SJCRH30 (cell line): ENCODE measurements around the gene ARL15. TPM values are rescaled to one million over a fixed set of nuclear protein-coding genes. Genes with fewer than 3 reads are reported as not detected.
A peak's percentile ranks its signal among the peaks of the same experiment; 100 is the strongest.
"Not testable (repeated sequence)": the region's sequence is repeated elsewhere in the genome, so short reads cannot be mapped to it uniquely, and the experiment has no call there.

Experiments
- DNase-seq, 2 experiments: peaks; one replicate each; pipeline ENCODE4 v3.0.0-alpha.2; 2015 to 2020
- H3K27ac ChIP-seq: fragments of 250-450 bp; sonication (Bioruptor Pico); 2 replicates; pipeline ENCODE4 v1.5.1; 2020; ENCODE audit warnings: mild to moderate bottlenecking, moderate library complexity
- H3K27me3 ChIP-seq: fragments of 250-450 bp; sonication (Bioruptor Pico); 2 replicates; pipeline ENCODE4 v1.5.1; 2020; ENCODE audit warnings: mild to moderate bottlenecking, moderate library complexity
- H3K36me3 ChIP-seq: fragments of 250-450 bp; sonication (Bioruptor Pico); 2 replicates; pipeline ENCODE4 v1.5.1; 2020; ENCODE audit warnings: mild to moderate bottlenecking, moderate library complexity
- H3K4me1 ChIP-seq: fragments of 250-450 bp; sonication (Bioruptor Pico); 2 replicates; pipeline ENCODE4 v1.5.1; 2020; ENCODE audit warnings: mild to moderate bottlenecking, moderate library complexity
- H3K4me3 ChIP-seq: fragments of 250-450 bp; sonication (Bioruptor Pico); 2 replicates; pipeline ENCODE4 v1.5.1; 2020; ENCODE audit warnings: mild to moderate bottlenecking, moderate library complexity
- H3K9me3 ChIP-seq: fragments of 250-450 bp; sonication (Bioruptor Pico); replicated peaks from 2 replicates; pipeline ENCODE4 v1.5.1; 2020; ENCODE audit warnings: mild to moderate bottlenecking, moderate library complexity
- total RNA-seq: library from RNA; depleted of rRNA; stranded (reverse); fragments of >200 nt; shearing (Covaris generic); gene quantifications from 2 replicates; pipeline ENCODE4 v1.2.3, GENCODE V29; 2014

The ARL15 gene
- total RNA-seq, 1 experiment from 2014 or later = 21.5 TPM

GRCh38 chr5:54088081-54088480 is 222.3 kb downstream of the ARL15 start:
- Histone ChIP-seq H3K36me3 (no peaks in the 10 kb centered on the region), H3K4me3 (no peak overlapping the region), H3K9me3 (no peaks in the 10 kb centered on the region), H3K4me1 (peaks cover 7% of the 10 kb centered on the region), H3K27ac (peak overlapping the region; percentile 44; the same call in 1 of the 2 replicates), H3K27me3 (no peaks in the 10 kb centered on the region)
- DNase-seq = no peak

- H3K9me3 ChIP-seq = no peaks in the 10 kb centered on the region
- H3K27ac ChIP-seq = peak overlapping the region; percentile 44; the same call in 1 of the 2 replicates
- H3K36me3 ChIP-seq = no peaks in the 10 kb centered on the region
- DNase-seq = no peak
- H3K27me3 ChIP-seq = no peaks in the 10 kb centered on the region
- H3K4me3 ChIP-seq = no peak overlapping the region
- peaks cover 6% of the 10 kb centered on the region for H3K4me1 ChIP-seq
These were observed 222.9 kb downstream of the ARL15 start for GRCh38 chr5:54087436-54087835.

GRCh38 chr5:54086191-54086590 is 224.2 kb downstream of the ARL15 start:
- Histone ChIP-seq H3K4me3 (no peak overlapping the region), H3K36me3 (no peaks in the 10 kb centered on the region), H3K27ac (no peak overlapping the region)

GRCh38 chr5:54084696-54085095 is 225.7 kb downstream of the ARL15 start:
- peaks cover 6% of the 10 kb centered on the region for H3K4me1 ChIP-seq
- no peaks in the 10 kb centered on the region for H3K27me3 ChIP-seq
- H3K27ac ChIP-seq = no peak overlapping the region
- no peak overlapping the region for H3K4me3 ChIP-seq
- no peaks in the 10 kb centered on the region for H3K9me3 ChIP-seq
- H3K36me3 ChIP-seq = no peaks in the 10 kb centered on the region
- DNase-seq = no peak

More at GRCh38 chr5:54086191-54086590, 224.2 kb downstream of the ARL15 start:
- Histone ChIP-seq H3K4me1 (peaks cover 6% of the 10 kb centered on the region), H3K9me3 (no peaks in the 10 kb centered on the region), H3K27me3 (no peaks in the 10 kb centered on the region)
- no peak for DNase-seq

GRCh38 chr5:54083851-54084250 is 226.5 kb downstream of the ARL15 start:
- DNase-seq = no peak
- Histone ChIP-seq H3K27me3 (no peaks in the 10 kb centered on the region), H3K36me3 (no peaks in the 10 kb centered on the region), H3K9me3 (no peaks in the 10 kb centered on the region), H3K4me3 (no peak overlapping the region), H3K4me1 (peaks cover 6% of the 10 kb centered on the region), H3K27ac (no peak overlapping the region)

- H3K27me3 ChIP-seq = no peaks in the 10 kb centered on the region
- no peak for DNase-seq
- H3K36me3 ChIP-seq = no peaks in the 10 kb centered on the region
- no peaks in the 10 kb centered on the region for H3K9me3 ChIP-seq
- no peak overlapping the region for H3K27ac ChIP-seq
- peaks cover 6% of the 10 kb centered on the region for H3K4me1 ChIP-seq
- H3K4me3 ChIP-seq = no peak overlapping the region
These were observed 227.1 kb downstream of the ARL15 start for GRCh38 chr5:54083245-54083644.

GRCh38 chr5:54081415-54081814 is 229.0 kb downstream of the ARL15 start:
- Histone ChIP-seq H3K36me3 (no peaks in the 10 kb centered on the region), H3K4me1 (no peaks in the 10 kb centered on the region), H3K27ac (no peak overlapping the region)

GRCh38 chr5:54080831-54081230 is 229.5 kb downstream of the ARL15 start:
- no peaks in the 10 kb centered on the region for H3K27me3 ChIP-seq
- no peak for DNase-seq
- no peaks in the 10 kb centered on the region for H3K9me3 ChIP-seq

More at GRCh38 chr5:54081415-54081814, 229.0 kb downstream of the ARL15 start:
- no peaks in the 10 kb centered on the region for H3K9me3 ChIP-seq
- no peaks in the 10 kb centered on the region for H3K27me3 ChIP-seq
- no peak overlapping the region for H3K4me3 ChIP-seq
- no peak for DNase-seq

GRCh38 chr5:54073735-54074134 is 236.6 kb downstream of the ARL15 start:
- DNase-seq = no peak
- H3K4me3 ChIP-seq = no peak overlapping the region

More at GRCh38 chr5:54080831-54081230, 229.5 kb downstream of the ARL15 start:
- no peak overlapping the region for H3K4me3 ChIP-seq
- no peaks in the 10 kb centered on the region for H3K4me1 ChIP-seq
- H3K27ac ChIP-seq = no peak overlapping the region
- no peaks in the 10 kb centered on the region for H3K36me3 ChIP-seq

GRCh38 chr5:54073131-54073530 is 237.2 kb downstream of the ARL15 start:
- Histone ChIP-seq H3K4me1 (no peaks in the 10 kb centered on the region), H3K9me3 (no peaks in the 10 kb centered on the region), H3K27ac (no peak overlapping the region), H3K4me3 (no peak overlapping the region), H3K36me3 (no peaks in the 10 kb centered on the region), H3K27me3 (no peaks in the 10 kb centered on the region)
- DNase-seq = no peak

More at GRCh38 chr5:54073735-54074134, 236.6 kb downstream of the ARL15 start:
- H3K36me3 ChIP-seq = no peaks in the 10 kb centered on the region
- no peaks in the 10 kb centered on the region for H3K27me3 ChIP-seq
- H3K4me1 ChIP-seq = no peaks in the 10 kb centered on the region
- no peak overlapping the region for H3K27ac ChIP-seq
- H3K9me3 ChIP-seq = no peaks in the 10 kb centered on the region

- no peak overlapping the region for H3K27ac ChIP-seq
- no peak for DNase-seq
- H3K4me1 ChIP-seq = no peaks in the 10 kb centered on the region
- H3K27me3 ChIP-seq = no peaks in the 10 kb centered on the region
- H3K9me3 ChIP-seq = no peaks in the 10 kb centered on the region
- H3K36me3 ChIP-seq = no peaks in the 10 kb centered on the region
- no peak overlapping the region for H3K4me3 ChIP-seq
These were observed 243.9 kb downstream of the ARL15 start for GRCh38 chr5:54066433-54066832.

GRCh38 chr5:54063817-54064216 is 246.6 kb downstream of the ARL15 start:
- Histone ChIP-seq H3K36me3 (no peaks in the 10 kb centered on the region), H3K27me3 (no peaks in the 10 kb centered on the region), H3K27ac (no peak overlapping the region), H3K9me3 (no peaks in the 10 kb centered on the region), H3K4me1 (no peaks in the 10 kb centered on the region), H3K4me3 (no peak overlapping the region)
- DNase-seq = no peak

- Histone ChIP-seq H3K9me3 (no peaks in the 10 kb centered on the region), H3K36me3 (no peaks in the 10 kb centered on the region), H3K27ac (no peak overlapping the region), H3K4me3 (no peak overlapping the region), H3K27me3 (no peaks in the 10 kb centered on the region), H3K4me1 (no peaks in the 10 kb centered on the region)
- DNase-seq = no peak
These were observed 247.4 kb downstream of the ARL15 start for GRCh38 chr5:54062958-54063357.

- DNase-seq, H3K4me3 ChIP-seq, H3K36me3 ChIP-seq: not testable (repeated sequence)
These were observed 249.5 kb downstream of the ARL15 start for GRCh38 chr5:54060919-54061318.

GRCh38 chr5:54049963-54050362 is 260.4 kb downstream of the ARL15 start:
- DNase-seq = no peak
- Histone ChIP-seq H3K9me3 (no peaks in the 10 kb centered on the region), H3K4me1 (no peaks in the 10 kb centered on the region; the same call in 1 of the 2 replicates), H3K27ac (no peak overlapping the region), H3K36me3 (no peaks in the 10 kb centered on the region), H3K27me3 (no peaks in the 10 kb centered on the region), H3K4me3 (no peak overlapping the region)

More at GRCh38 chr5:54060919-54061318, 249.5 kb downstream of the ARL15 start:
- H3K27me3 ChIP-seq, H3K9me3 ChIP-seq, H3K27ac ChIP-seq, H3K4me1 ChIP-seq: not testable (repeated sequence)

GRCh38 chr5:54049144-54049543 is 261.2 kb downstream of the ARL15 start:
- no peaks in the 10 kb centered on the region for H3K27me3 ChIP-seq
- no peak overlapping the region for H3K4me3 ChIP-seq
- H3K27ac ChIP-seq = no peak overlapping the region
- DNase-seq = no peak
- no peaks in the 10 kb centered on the region; the same call in 1 of the 2 replicates for H3K4me1 ChIP-seq
- no peaks in the 10 kb centered on the region for H3K36me3 ChIP-seq
- no peaks in the 10 kb centered on the region for H3K9me3 ChIP-seq
